HG03280 (cell line): ENCODE data around the gene AKT2.

Source experiments
- ATAC-seq: cut with Tn5 transposase; IDR thresholded peaks from one replicate; pipeline ENCODE4 v1.9.1; 2021; ENCODE audit warnings: mild to moderate bottlenecking, moderate library complexity; ENCODE audit not compliant: unreplicated experiment

The AKT2 gene

GRCh38 chr19:40255619-40256166, 29.5 kb downstream of the AKT2 start:
- ATAC-seq = no peak

- ATAC-seq = no peak
Observed at GRCh38 chr19:40254714-40255418, 30.3 kb downstream of the AKT2 start.

GRCh38 chr19:40253611-40254092, 31.5 kb downstream of the AKT2 start:
- ATAC-seq = no peak

GRCh38 chr19:40252395-40252794, 32.8 kb downstream of the AKT2 start:
- no peak for ATAC-seq

GRCh38 chr19:40251991-40252390, 33.2 kb downstream of the AKT2 start:
- no peak for ATAC-seq

GRCh38 chr19:40251244-40251643, 33.9 kb downstream of the AKT2 start:
- no peak for ATAC-seq

- no peak for ATAC-seq
Observed at GRCh38 chr19:40249781-40250180, 35.4 kb downstream of the AKT2 start.

- no peak for ATAC-seq
Observed at GRCh38 chr19:40249201-40249600, 35.9 kb downstream of the AKT2 start.

GRCh38 chr19:40247735-40248262, 37.3 kb downstream of the AKT2 start:
- ATAC-seq = no peak

GRCh38 chr19:40247178-40247577, 38.0 kb downstream of the AKT2 start:
- no peak for ATAC-seq

GRCh38 chr19:40246292-40247073, 38.7 kb downstream of the AKT2 start:
- ATAC-seq = no peak

- no peak for ATAC-seq
Observed at GRCh38 chr19:40245506-40246128, 39.5 kb downstream of the AKT2 start.

GRCh38 chr19:40244579-40245317, 40.4 kb downstream of the AKT2 start:
- no peak for ATAC-seq

GRCh38 chr19:40243181-40243580, 42.0 kb downstream of the AKT2 start:
- ATAC-seq = no peak

GRCh38 chr19:40242480-40242879, 42.7 kb downstream of the AKT2 start:
- no peak for ATAC-seq

- ATAC-seq = no peak
Observed at GRCh38 chr19:40241809-40242384, 43.2 kb downstream of the AKT2 start.

GRCh38 chr19:40241125-40241808, 43.9 kb downstream of the AKT2 start:
- ATAC-seq = no peak

GRCh38 chr19:40240332-40240731, 44.8 kb downstream of the AKT2 start:
- ATAC-seq = no peak

GRCh38 chr19:40239415-40240226, 45.5 kb downstream of the AKT2 start:
- no peak for ATAC-seq
